Tibial artery (tissue), 4 donors: ENCODE data around the gene CABP1.
"Not testable (repeated sequence)": the region's sequence is repeated elsewhere in the genome, so short reads cannot be mapped to it uniquely, and the experiment has no call there.

Experiments
- DNase-seq, 2 donors: peaks; one replicate each; pipeline ENCODE4 v3.0.0-alpha.2; 2019
- H3K27ac ChIP-seq, 2 donors: fragments of 200-600 bp; sonication (generic) in 1 of 2; 1 replicate in 1 of 2; 2 replicates in 1 of 2; pipeline ENCODE4 v1.5.1; 2018 to 2019; ENCODE audit warnings: mild to moderate bottlenecking in 1 of 2
- H3K27me3 ChIP-seq, 2 donors: fragments of 200-600 bp; sonication (generic) in 1 of 2; one replicate each; pipeline versions ENCODE4 v1.5.1 to v1.6.0; 2016 to 2019
- H3K36me3 ChIP-seq, 3 donors: fragments of 200-600 bp; sonication (generic) in 2 of 3; one replicate each; pipeline ENCODE4 v1.5.1; 2016 to 2019; ENCODE audit warnings: mild to moderate bottlenecking in 2 of 3
- H3K4me1 ChIP-seq, 4 donors: fragments of 200-600 bp; sonication (generic) in 2 of 4; 1 replicate in 3 of 4; 2 replicates in 1 of 4; pipeline ENCODE4 v1.5.1; 2016 to 2019
- H3K4me3 ChIP-seq, 2 donors: fragments of 200-600 bp; sonication (generic) in 1 of 2; 1 replicate in 1 of 2; 2 replicates in 1 of 2; pipeline ENCODE4 v1.5.1; 2018 to 2019; ENCODE audit warnings: mild to moderate bottlenecking in 2 of 2
- H3K9me3 ChIP-seq, 3 donors: fragments of 200-600 bp; sonication (generic) in 1 of 3; one replicate each; pipeline ENCODE4 v1.5.1; 2016 to 2019
- intact Hi-C: fragments of 100-400 bp; cut with DNase I; formaldehyde crosslinking; loops from one replicate; pipeline ENCODE4 v1.15.0; 2023; ENCODE audit warnings: low total_unique reads
- TF ChIP-seq, protein P1 (sequence below), 2 experiments: fragments of 200-600 bp in 1 of 2; fragments of 450-650 bp in 1 of 2; IDR thresholded peaks; one replicate each; pipeline ENCODE4 v1.5.1; 2017 to 2019; ENCODE audit warnings: antibody characterized with exemption in 2 of 2, mild to moderate bottlenecking in 1 of 2, moderate library complexity in 1 of 2

Gene CABP1

DNA sequence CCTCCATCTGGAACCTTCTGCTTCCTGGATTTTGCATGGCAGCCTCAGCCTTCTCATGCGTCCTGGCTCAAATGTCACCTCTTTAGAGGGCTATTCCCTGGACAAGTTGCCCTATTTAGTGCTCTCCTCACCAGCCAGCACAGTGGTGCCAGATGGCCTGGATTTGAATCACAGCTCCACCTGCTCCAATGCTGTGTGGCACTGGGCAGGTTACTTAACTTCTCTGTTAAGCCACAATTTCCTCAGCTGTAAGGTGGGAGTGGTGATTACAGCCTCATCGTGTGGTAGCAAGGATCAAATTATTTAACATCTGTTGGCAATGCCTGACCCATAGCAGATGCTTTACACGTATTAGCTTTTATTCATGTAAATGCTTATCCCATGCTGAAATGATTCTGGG lies 42.6 kb upstream of the CABP1 start:
- H3K4me1 ChIP-seq, result no peaks in the 10 kb centered on the region
- peaks cover 0 to 30% of the 10 kb centered on the region in 2 donors for H3K27me3 ChIP-seq
- H3K4me3 ChIP-seq, result no peak overlapping the region
- H3K27ac ChIP-seq, result no peak overlapping the region
- DNase-seq, result no peak
- H3K9me3 ChIP-seq, result no peaks in the 10 kb centered on the region
- intact Hi-C loops, result no loop called here
- H3K36me3 ChIP-seq, result no peaks in the 10 kb centered on the region
- TF ChIP-seq, protein P1, sequence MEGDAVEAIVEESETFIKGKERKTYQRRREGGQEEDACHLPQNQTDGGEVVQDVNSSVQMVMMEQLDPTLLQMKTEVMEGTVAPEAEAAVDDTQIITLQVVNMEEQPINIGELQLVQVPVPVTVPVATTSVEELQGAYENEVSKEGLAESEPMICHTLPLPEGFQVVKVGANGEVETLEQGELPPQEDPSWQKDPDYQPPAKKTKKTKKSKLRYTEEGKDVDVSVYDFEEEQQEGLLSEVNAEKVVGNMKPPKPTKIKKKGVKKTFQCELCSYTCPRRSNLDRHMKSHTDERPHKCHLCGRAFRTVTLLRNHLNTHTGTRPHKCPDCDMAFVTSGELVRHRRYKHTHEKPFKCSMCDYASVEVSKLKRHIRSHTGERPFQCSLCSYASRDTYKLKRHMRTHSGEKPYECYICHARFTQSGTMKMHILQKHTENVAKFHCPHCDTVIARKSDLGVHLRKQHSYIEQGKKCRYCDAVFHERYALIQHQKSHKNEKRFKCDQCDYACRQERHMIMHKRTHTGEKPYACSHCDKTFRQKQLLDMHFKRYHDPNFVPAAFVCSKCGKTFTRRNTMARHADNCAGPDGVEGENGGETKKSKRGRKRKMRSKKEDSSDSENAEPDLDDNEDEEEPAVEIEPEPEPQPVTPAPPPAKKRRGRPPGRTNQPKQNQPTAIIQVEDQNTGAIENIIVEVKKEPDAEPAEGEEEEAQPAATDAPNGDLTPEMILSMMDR (IDR thresholded peaks at IDR 0.05), result no peak

DNA sequence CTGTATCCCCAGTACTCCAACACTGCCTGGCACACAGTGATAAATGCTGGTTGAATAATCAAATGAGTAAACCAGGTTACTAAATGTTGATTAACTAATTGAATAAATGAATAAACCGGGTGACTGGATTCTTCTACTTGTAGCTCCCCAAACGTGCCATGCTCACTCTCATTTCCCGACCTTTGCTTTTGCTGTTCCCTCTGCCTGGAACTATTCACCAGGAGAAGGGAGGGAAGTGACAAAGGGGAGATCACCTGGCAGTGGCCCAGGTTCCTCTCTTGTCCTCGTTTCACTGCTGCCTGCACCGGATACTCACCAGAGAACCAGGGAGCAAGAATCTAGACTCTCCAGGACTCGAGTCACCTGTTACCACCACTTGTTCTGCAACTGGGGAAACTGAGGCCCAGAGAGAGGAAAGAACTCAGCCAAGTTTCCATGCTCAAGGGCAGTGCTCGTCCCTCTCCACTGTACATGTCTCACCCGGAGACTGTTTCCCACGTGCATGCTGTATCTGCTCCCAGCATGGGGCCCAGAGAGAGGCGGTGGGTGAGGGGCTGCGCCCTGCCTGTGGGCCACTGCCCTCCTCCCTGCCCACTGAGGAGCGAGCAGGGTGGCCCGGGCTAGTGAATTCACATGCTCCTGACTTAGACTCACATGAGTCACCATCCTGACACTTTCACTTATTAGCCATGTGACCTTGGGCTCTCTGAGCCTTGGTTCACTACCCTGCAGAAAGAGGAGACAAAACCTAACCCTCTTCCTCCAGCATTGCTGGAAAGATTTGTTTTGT lies 41.6 kb upstream of the CABP1 start:
- Histone ChIP-seq H3K27me3 (peaks cover 0 to 30% of the 10 kb centered on the region in 2 donors), H3K9me3 (no peaks in the 10 kb centered on the region), H3K4me3 (no peak overlapping the region), H3K27ac (no peak overlapping the region), H3K36me3 (no peaks in the 10 kb centered on the region), H3K4me1 (no peaks in the 10 kb centered on the region)
- no peak for DNase-seq
- intact Hi-C loops, result no loop called here
- TF ChIP-seq, protein P1 (IDR thresholded peaks at IDR 0.05), result no peak

DNA sequence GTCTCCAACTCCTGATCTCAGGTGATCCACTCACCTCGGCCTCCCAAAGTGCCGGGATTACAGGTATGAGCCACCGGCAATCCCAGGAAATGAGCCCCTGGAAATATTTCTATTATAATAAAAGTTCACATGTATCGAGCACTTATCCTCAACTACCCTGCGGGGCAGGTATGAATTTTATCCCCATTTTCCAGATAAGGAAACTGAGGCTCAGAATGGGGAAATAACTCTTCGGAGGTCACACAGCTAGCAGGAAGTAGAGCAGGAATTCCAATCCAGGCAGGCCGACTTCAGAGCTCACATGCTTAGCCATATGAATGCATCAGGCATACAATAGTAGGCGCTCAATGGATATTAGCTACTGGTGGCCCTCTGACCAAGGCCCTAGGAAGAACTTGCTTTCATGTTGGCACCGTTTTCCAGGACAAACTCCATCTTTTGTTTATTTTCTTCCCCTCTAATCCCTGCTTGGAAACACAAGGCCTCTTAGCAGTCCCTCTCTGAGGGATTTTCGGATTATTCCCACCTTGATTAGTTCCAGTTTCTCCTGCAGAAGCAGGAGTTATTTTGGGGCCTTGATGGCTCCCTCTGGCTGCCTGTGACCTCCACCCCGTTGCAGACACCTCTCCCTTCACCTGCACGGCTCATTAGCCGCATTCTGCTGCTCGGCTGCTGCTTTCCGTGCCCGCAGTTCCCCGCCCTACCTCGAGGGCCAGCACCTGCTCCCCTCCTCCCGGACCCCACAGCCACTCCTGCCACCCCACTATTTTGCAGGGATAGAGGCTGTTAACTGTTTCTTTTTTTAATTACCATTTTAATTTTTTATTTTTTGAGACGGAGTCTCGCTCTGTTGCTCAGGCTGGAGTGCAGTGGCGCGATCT lies 40.5 kb upstream of the CABP1 start:
- no peak overlapping the region for H3K4me3 ChIP-seq
- no peak overlapping the region for H3K27ac ChIP-seq
- H3K4me1 ChIP-seq, result no peaks in the 10 kb centered on the region
- peaks cover 0 to 30% of the 10 kb centered on the region in 2 donors for H3K27me3 ChIP-seq
- TF ChIP-seq, protein P1 (IDR thresholded peaks at IDR 0.05), result no peak
- DNase-seq, result no peak
- no peaks in the 10 kb centered on the region for H3K36me3 ChIP-seq
- intact Hi-C loops, result no loop called here
- H3K9me3 ChIP-seq, result no peaks in the 10 kb centered on the region

DNA sequence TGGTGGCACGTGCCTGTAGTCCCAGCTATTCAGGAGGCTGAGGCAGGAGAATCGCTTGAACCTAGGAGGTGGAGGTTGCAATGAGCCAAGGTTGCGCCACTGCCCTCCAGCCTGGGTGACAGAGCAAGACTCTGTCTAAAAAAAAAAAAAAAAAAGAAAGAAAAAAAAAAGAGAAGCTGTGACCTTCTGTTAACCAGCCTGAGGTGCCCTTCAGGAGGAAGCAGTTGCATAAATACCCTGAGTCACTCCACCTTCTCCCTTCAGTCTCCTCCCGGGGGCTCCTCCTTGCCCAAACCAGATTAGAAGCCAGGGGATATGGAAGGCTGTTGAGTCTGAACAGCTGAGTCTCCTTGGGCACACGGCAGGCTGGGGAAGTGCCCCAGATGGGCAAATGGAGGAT lies 38.0 kb upstream of the CABP1 start:
- intact Hi-C loops, H3K36me3 ChIP-seq, DNase-seq, H3K27ac ChIP-seq, H3K9me3 ChIP-seq, H3K4me3 ChIP-seq, H3K4me1 ChIP-seq: not testable (repeated sequence)
- peaks cover 0 to 24% of the 10 kb centered on the region in 2 donors for H3K27me3 ChIP-seq

DNA sequence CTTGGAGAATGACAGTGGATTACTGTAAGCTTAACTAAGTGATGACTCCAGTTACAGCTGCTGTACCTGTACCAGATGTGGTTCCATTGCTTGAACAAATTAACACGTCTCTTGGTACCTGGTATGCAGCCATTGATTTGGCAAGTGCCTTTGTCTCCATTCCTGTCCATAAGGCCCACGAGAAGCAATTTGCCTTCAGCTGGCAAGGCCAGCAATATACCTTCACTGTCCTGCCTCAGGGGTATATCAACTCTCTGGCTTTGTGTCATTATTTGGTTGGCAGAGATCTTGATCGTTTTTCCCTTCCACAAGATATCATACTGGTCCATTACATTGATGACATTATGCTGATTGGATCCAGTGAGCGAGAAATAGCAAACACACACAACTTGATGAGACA lies 29.9 kb upstream of the CABP1 start:
- H3K4me3 ChIP-seq, result no peak overlapping the region
- H3K9me3 ChIP-seq, result no peaks in the 10 kb centered on the region
- H3K36me3 ChIP-seq, result no peaks in the 10 kb centered on the region
- H3K27ac ChIP-seq, result no peak overlapping the region
- H3K27me3 ChIP-seq, result no peaks in the 10 kb centered on the region
- H3K4me1 ChIP-seq, result no peaks in the 10 kb centered on the region
- no peak for DNase-seq
- intact Hi-C loops, result no loop called here
- TF ChIP-seq, protein P1 (IDR thresholded peaks at IDR 0.05), result no peak

DNA sequence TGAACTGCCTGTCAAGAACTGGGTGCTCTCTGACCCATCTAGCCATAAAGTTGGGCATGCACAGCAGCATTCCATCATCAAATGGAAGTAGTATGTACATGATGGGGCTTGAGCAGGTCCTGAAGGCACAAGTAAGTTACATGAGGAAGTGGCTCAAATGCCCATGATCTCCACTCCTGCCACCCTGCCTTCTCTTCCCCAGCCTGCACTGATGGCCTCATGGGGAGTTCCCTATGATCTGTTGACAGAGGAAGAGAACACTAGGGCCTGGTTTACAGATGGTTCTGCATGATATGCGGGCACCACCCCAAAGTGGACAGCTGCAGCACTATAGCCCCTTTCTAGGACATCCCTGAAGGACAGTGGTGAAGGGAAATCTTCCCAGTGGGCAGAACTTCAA lies 28.9 kb upstream of the CABP1 start:
- DNase-seq, H3K4me1 ChIP-seq, H3K9me3 ChIP-seq, H3K36me3 ChIP-seq, intact Hi-C loops, H3K27ac ChIP-seq, H3K27me3 ChIP-seq, H3K4me3 ChIP-seq: not testable (repeated sequence)
